Measurements from ENCODE around the gene GALNT7. TPM values are rescaled to one million over a fixed set of nuclear protein-coding genes. Genes with fewer than 3 reads are reported as not detected.

The GALNT7 gene
- total RNA-seq, 1 donor from 2014 or later, result 26.0 TPM

GRCh38 chr4:173125216-173125812 lies 43.3 kb upstream of the GALNT7 start:
- no peak for TF ChIP-seq CTCF (IDR thresholded peaks at IDR 0.05)
- H3K36me3 Mint-ChIP-seq (ENCODE audit: low read depth), result no peaks in the 10 kb centered on the region
- H3K27me3 Mint-ChIP-seq (ENCODE audit: low read depth), result peaks cover 1% of the 10 kb centered on the region
- no peaks in the 10 kb centered on the region for H3K9me3 Mint-ChIP-seq (ENCODE audit: low read depth)
- no peak overlapping the region for H3K4me3 Mint-ChIP-seq (ENCODE audit: unreplicated experiment)
- no peak for DNase-seq (ENCODE audit: low spot score)
- peaks cover 11% of the 10 kb centered on the region for H3K4me1 Mint-ChIP-seq (ENCODE audit: low read depth)
- no peak overlapping the region for H3K27ac Mint-ChIP-seq (ENCODE audit: unreplicated experiment)

GRCh38 chr4:173128199-173128890 lies 40.3 kb upstream of the GALNT7 start:
- Mint-ChIP-seq H3K27me3 (ENCODE audit: low read depth) (peaks cover 1% of the 10 kb centered on the region), H3K36me3 (ENCODE audit: low read depth) (peaks cover 1% of the 10 kb centered on the region), H3K4me3 (ENCODE audit: unreplicated experiment) (no peak overlapping the region), H3K4me1 (ENCODE audit: low read depth) (peaks cover 4% of the 10 kb centered on the region), H3K27ac (ENCODE audit: unreplicated experiment) (no peak overlapping the region), H3K9me3 (ENCODE audit: low read depth) (no peaks in the 10 kb centered on the region)
- no peak for DNase-seq (ENCODE audit: low spot score)
- TF ChIP-seq CTCF (IDR thresholded peaks at IDR 0.05), result no peak

GRCh38 chr4:173130687-173131086 lies 37.9 kb upstream of the GALNT7 start:
- DNase-seq (ENCODE audit: low spot score), result no peak
- Mint-ChIP-seq H3K27ac (ENCODE audit: unreplicated experiment) (no peak overlapping the region), H3K4me3 (ENCODE audit: unreplicated experiment) (no peak overlapping the region), H3K27me3 (ENCODE audit: low read depth) (peaks cover 1% of the 10 kb centered on the region), H3K9me3 (ENCODE audit: low read depth) (no peaks in the 10 kb centered on the region), H3K36me3 (ENCODE audit: low read depth) (peaks cover 1% of the 10 kb centered on the region), H3K4me1 (ENCODE audit: low read depth) (peaks cover 8% of the 10 kb centered on the region)
- TF ChIP-seq CTCF (IDR thresholded peaks at IDR 0.05), result no peak

GRCh38 chr4:173134426-173134825 lies 34.2 kb upstream of the GALNT7 start:
- Mint-ChIP-seq H3K9me3 (ENCODE audit: low read depth) (no peaks in the 10 kb centered on the region), H3K4me1 (ENCODE audit: low read depth) (peaks cover 8% of the 10 kb centered on the region), H3K27ac (ENCODE audit: unreplicated experiment) (no peak overlapping the region), H3K36me3 (ENCODE audit: low read depth) (peaks cover 1% of the 10 kb centered on the region), H3K27me3 (ENCODE audit: low read depth) (no peaks in the 10 kb centered on the region), H3K4me3 (ENCODE audit: unreplicated experiment) (no peak overlapping the region)
- TF ChIP-seq CTCF (IDR thresholded peaks at IDR 0.05), result no peak
- DNase-seq (ENCODE audit: low spot score), result no peak

GRCh38 chr4:173135241-173135847 lies 33.3 kb upstream of the GALNT7 start:
- Mint-ChIP-seq H3K9me3 (ENCODE audit: low read depth) (no peaks in the 10 kb centered on the region), H3K27ac (ENCODE audit: unreplicated experiment) (no peak overlapping the region), H3K4me1 (ENCODE audit: low read depth) (peaks cover 8% of the 10 kb centered on the region), H3K4me3 (ENCODE audit: unreplicated experiment) (no peak overlapping the region), H3K27me3 (ENCODE audit: low read depth) (no peaks in the 10 kb centered on the region), H3K36me3 (ENCODE audit: low read depth) (peaks cover 1% of the 10 kb centered on the region)
- no peak for DNase-seq (ENCODE audit: low spot score)
- no peak for TF ChIP-seq CTCF (IDR thresholded peaks at IDR 0.05)
